Spleen (tissue), 7 donors: ENCODE data around the gene ZNF248.

ENCODE experiments used
- POLR2A ChIP-seq, 3 donors: fragments of 450-650 bp; IDR thresholded peaks; one replicate each; pipeline ENCODE4 v1.5.1; 2017; ENCODE audit warnings: antibody characterized with exemption in 3 of 3, mild to moderate bottlenecking in 1 of 3
- POLR2AphosphoS5 ChIP-seq, 3 donors: sonication (generic); formaldehyde crosslinking; IDR thresholded peaks; one replicate each; pipeline ENCODE4 v1.5.1; 2017; ENCODE audit warnings: antibody characterized with exemption in 3 of 3
- TF ChIP-seq, protein P1 (sequence below), 11 experiments: fragments of 200-600 bp in 7 of 11; fragments of 450-650 bp in 4 of 11; sonication (generic) in 4 of 11; IDR thresholded peaks in 8 of 11; conservative IDR thresholded peaks in 3 of 11; 1 replicate in 7 of 11; 2 replicates in 4 of 11; pipeline versions ENCODE4 v1.4.0 to v1.8.0; 2016 to 2021; ENCODE audit warnings: antibody characterized with exemption in 11 of 11, inconsistent platforms in 4 of 11, mild to moderate bottlenecking in 1 of 11
- donor health status: DM: no; HTN: no; CAD: no; lungs with moderate emphysema.
- donor health status: DM: no; HTN: no; CAD: no.
- donor health status: DM: no; HTN: no; CAD: no.

- TF ChIP-seq POLR2A (IDR thresholded peaks at IDR 0.05) (no peak), POLR2AphosphoS5 (IDR thresholded peaks at IDR 0.05) (no peak)
- TF ChIP-seq, protein P1, sequence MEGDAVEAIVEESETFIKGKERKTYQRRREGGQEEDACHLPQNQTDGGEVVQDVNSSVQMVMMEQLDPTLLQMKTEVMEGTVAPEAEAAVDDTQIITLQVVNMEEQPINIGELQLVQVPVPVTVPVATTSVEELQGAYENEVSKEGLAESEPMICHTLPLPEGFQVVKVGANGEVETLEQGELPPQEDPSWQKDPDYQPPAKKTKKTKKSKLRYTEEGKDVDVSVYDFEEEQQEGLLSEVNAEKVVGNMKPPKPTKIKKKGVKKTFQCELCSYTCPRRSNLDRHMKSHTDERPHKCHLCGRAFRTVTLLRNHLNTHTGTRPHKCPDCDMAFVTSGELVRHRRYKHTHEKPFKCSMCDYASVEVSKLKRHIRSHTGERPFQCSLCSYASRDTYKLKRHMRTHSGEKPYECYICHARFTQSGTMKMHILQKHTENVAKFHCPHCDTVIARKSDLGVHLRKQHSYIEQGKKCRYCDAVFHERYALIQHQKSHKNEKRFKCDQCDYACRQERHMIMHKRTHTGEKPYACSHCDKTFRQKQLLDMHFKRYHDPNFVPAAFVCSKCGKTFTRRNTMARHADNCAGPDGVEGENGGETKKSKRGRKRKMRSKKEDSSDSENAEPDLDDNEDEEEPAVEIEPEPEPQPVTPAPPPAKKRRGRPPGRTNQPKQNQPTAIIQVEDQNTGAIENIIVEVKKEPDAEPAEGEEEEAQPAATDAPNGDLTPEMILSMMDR (IDR thresholded peaks at IDR 0.05 in 8 of 11, conservative IDR thresholded peaks at IDR 0.05 in 3 of 11): no peak
These were observed 49.0 kb upstream of the ZNF248 start for GRCh38 chr10:37906382-37906781.
